IPS-NIHi7 (cell line): ENCODE measurements around the gene RTTN.

Experiments used
- DNase-seq: peaks from one replicate; pipeline ENCODE4 v3.0.0; 2012; ENCODE audit warnings: mixed read lengths; ENCODE audit errors: extremely low spot score

RTTN gene

GRCh38 chr18:70029163-70029562 is 176.3 kb downstream of the RTTN start:
- DNase-seq: no peak

GRCh38 chr18:70028734-70029133 is 176.8 kb downstream of the RTTN start:
- DNase-seq: no peak

GRCh38 chr18:70028084-70028483 is 177.4 kb downstream of the RTTN start:
- DNase-seq: no peak

GRCh38 chr18:70025580-70025979 is 179.9 kb downstream of the RTTN start:
- DNase-seq: no peak

- DNase-seq: no peak
These were observed 180.7 kb downstream of the RTTN start for GRCh38 chr18:70024829-70025228.

GRCh38 chr18:70024093-70024492 is 181.4 kb downstream of the RTTN start:
- no peak for DNase-seq

GRCh38 chr18:70022636-70023035 is 182.9 kb downstream of the RTTN start:
- no peak for DNase-seq

- DNase-seq: no peak
These were observed 184.0 kb downstream of the RTTN start for GRCh38 chr18:70021498-70021897.

GRCh38 chr18:70021043-70021442 is 184.4 kb downstream of the RTTN start:
- no peak for DNase-seq

GRCh38 chr18:70019991-70020390 is 185.5 kb downstream of the RTTN start:
- no peak for DNase-seq

GRCh38 chr18:70019136-70019535 is 186.4 kb downstream of the RTTN start:
- no peak for DNase-seq

- no peak for DNase-seq
These were observed 190.4 kb downstream of the RTTN start for GRCh38 chr18:70015127-70015526.

- no peak for DNase-seq
These were observed 199.9 kb downstream of the RTTN start for GRCh38 chr18:70005580-70005979.

GRCh38 chr18:70004696-70005095 is 200.8 kb downstream of the RTTN start:
- DNase-seq: no peak

- no peak for DNase-seq
These were observed 205.8 kb downstream of the RTTN start for GRCh38 chr18:69999656-70000055.

- DNase-seq: no peak
These were observed 206.9 kb downstream of the RTTN start for GRCh38 chr18:69998523-69998987.

- DNase-seq: no peak
These were observed 208.3 kb downstream of the RTTN start for GRCh38 chr18:69996951-69997798.

- DNase-seq: no peak
These were observed 209.1 kb downstream of the RTTN start for GRCh38 chr18:69996417-69996816.

- no peak for DNase-seq
These were observed 209.7 kb downstream of the RTTN start for GRCh38 chr18:69995774-69996173.

GRCh38 chr18:69992776-69993175 is 212.7 kb downstream of the RTTN start:
- DNase-seq: no peak

GRCh38 chr18:69987870-69988269 is 217.6 kb downstream of the RTTN start:
- DNase-seq: no peak

GRCh38 chr18:69985239-69985638 is 220.2 kb downstream of the RTTN start:
- DNase-seq: peak; percentile 43

GRCh38 chr18:69982417-69982816 is 223.1 kb downstream of the RTTN start:
- DNase-seq: no peak

GRCh38 chr18:69981948-69982347 is 223.5 kb downstream of the RTTN start:
- DNase-seq: no peak
